IMR-90 (cell line): ENCODE results near the gene PES1. TPM values are rescaled to one million over a fixed set of nuclear protein-coding genes. Genes with fewer than 3 reads are reported as not detected.

Source experiments
- ATAC-seq: fragments of 200-7000 bp; cut with Tn5 transposase; 2 replicates; pipeline ENCODE4 v1.9.1; 2020; ENCODE audit warnings: low read depth, mild to moderate bottlenecking, moderate library complexity
- BruUV-seq: library from RNA; stranded (reverse); fragments of 400-500 nt; replicated peaks from 2 replicates; lab custom pipeline; 2021; lab: Mats Ljungman, UMichigan
- CTCF ChIA-PET: fragments of 300-600 bp; formaldehyde crosslinking; extraction: SDS; loops from one replicate; lab custom pipeline; 2021; ENCODE audit warnings: antibody characterized with exemption; lab: Yijun Ruan, JAX
- POLR2A ChIA-PET: fragments of 300-600 bp; sonication (Branson Sonifier 250); formaldehyde crosslinking; loops from one replicate; lab custom pipeline; 2022; ENCODE audit warnings: antibody characterized with exemption; ENCODE audit not compliant: unreplicated experiment; lab: Charles Lee
- DNase-seq: peaks from one replicate; pipeline ENCODE4 v3.0.0; 2013
- H2AFZ ChIP-seq: replicated peaks from 2 replicates; pipeline ENCODE3; 2013; ENCODE audit warnings: low read length, mild to moderate bottlenecking; ENCODE audit not compliant: poor library complexity
- H2AK5ac ChIP-seq: 2 replicates; pipeline ENCODE4 v1.6.1; 2013; ENCODE audit warnings: low read depth, low read length, inconsistent platforms
- H2AK9ac ChIP-seq: replicated peaks from 2 replicates; pipeline ENCODE3; 2013; ENCODE audit warnings: mild to moderate bottlenecking, low read depth, low read length, moderate library complexity; ENCODE audit not compliant: poor library complexity
- H2BK120ac ChIP-seq: 2 replicates; pipeline ENCODE4 v1.6.1; 2013; ENCODE audit warnings: low read depth, low read length, inconsistent platforms
- H2BK15ac ChIP-seq: 3 replicates; pipeline ENCODE4 v1.6.1; 2013; ENCODE audit warnings: low read depth, low read length, inconsistent platforms
- H2BK20ac ChIP-seq: 2 replicates; pipeline ENCODE4 v1.6.1; 2013; ENCODE audit warnings: low read depth, mild to moderate bottlenecking, inconsistent platforms, low read length, moderate library complexity
- H2BK5ac ChIP-seq: 2 replicates; pipeline ENCODE4 v1.6.1; 2013; ENCODE audit warnings: mild to moderate bottlenecking, low read depth, low read length, inconsistent platforms; ENCODE audit not compliant: poor library complexity, severe bottlenecking
- H3K14ac ChIP-seq: replicated peaks from 2 replicates; pipeline ENCODE4 v1.6.1; 2013; ENCODE audit warnings: low read depth, low read length, inconsistent platforms
- H3K18ac ChIP-seq: 2 replicates; pipeline ENCODE4 v1.6.1; 2013; ENCODE audit warnings: low read depth, low read length, control low read depth
- H3K23ac ChIP-seq: 2 replicates; pipeline ENCODE4 v1.6.1; 2013; ENCODE audit warnings: low read depth, low read length, inconsistent platforms
- H3K27ac ChIP-seq: 2 replicates; pipeline ENCODE4 v1.5.1; 2013; ENCODE audit warnings: mild to moderate bottlenecking, control low read depth, low read length; ENCODE audit not compliant: insufficient read depth
- H3K27me3 ChIP-seq: 2 replicates; pipeline ENCODE4 v1.6.1; 2013; ENCODE audit warnings: low read length; ENCODE audit not compliant: control insufficient read depth, insufficient read depth
- H3K36me3 ChIP-seq: 2 replicates; pipeline ENCODE4 v1.6.1; 2013; ENCODE audit warnings: low read length, mixed read lengths; ENCODE audit not compliant: control insufficient read depth, insufficient read depth
- H3K4ac ChIP-seq: 2 replicates; pipeline ENCODE4 v1.6.1; 2013; ENCODE audit warnings: low read depth, low read length, inconsistent platforms
- H3K4me1 ChIP-seq: 2 replicates; pipeline ENCODE4 v1.6.1; 2013; ENCODE audit warnings: low read length, mixed read lengths; ENCODE audit not compliant: control insufficient read depth, insufficient read depth
- H3K4me2 ChIP-seq: 2 replicates; pipeline ENCODE4 v1.6.1; 2013; ENCODE audit warnings: low read depth, mild to moderate bottlenecking, control low read depth, low read length, moderate library complexity
- H3K4me3 ChIP-seq: 2 replicates; pipeline ENCODE4 v1.5.1; 2013; ENCODE audit warnings: low read depth, mild to moderate bottlenecking, control low read depth, low read length, moderate library complexity; ENCODE audit not compliant: insufficient read depth
- H3K56ac ChIP-seq: 2 replicates; pipeline ENCODE4 v1.6.1; 2013; ENCODE audit warnings: low read length, inconsistent platforms; ENCODE audit not compliant: insufficient read depth; ENCODE audit errors: extremely low read depth
- H3K79me1 ChIP-seq, 2 experiments: 2 replicates each; pipeline ENCODE4 v1.6.1; 2013; ENCODE audit warnings: low read length in 2 of 2, inconsistent platforms in 1 of 2, low read depth in 1 of 2
- H3K9ac ChIP-seq: 2 replicates; pipeline ENCODE4 v1.6.1; 2013; ENCODE audit warnings: low read depth, low read length, control low read depth
- H3K9me1 ChIP-seq: 2 replicates; pipeline ENCODE4 v1.6.1; 2013; ENCODE audit warnings: low read length, inconsistent platforms; ENCODE audit not compliant: insufficient read depth
- H3K9me3 ChIP-seq: 2 replicates; pipeline ENCODE4 v1.6.1; 2013; ENCODE audit warnings: low read length; ENCODE audit not compliant: control insufficient read depth, insufficient read depth
- H4K20me1 ChIP-seq: 2 replicates; pipeline ENCODE4 v1.6.1; 2013; ENCODE audit warnings: low read length, inconsistent platforms; ENCODE audit not compliant: insufficient read depth
- H4K5ac ChIP-seq: 2 replicates; pipeline ENCODE4 v1.6.1; 2013; ENCODE audit warnings: mild to moderate bottlenecking, low read depth, low read length, control low read depth
- H4K8ac ChIP-seq, 2 experiments: 2 replicates each; pipeline ENCODE4 v1.6.1; 2013; ENCODE audit warnings: low read depth in 2 of 2, low read length in 2 of 2, control low read depth in 1 of 2, inconsistent platforms in 1 of 2
- H4K91ac ChIP-seq: 2 replicates; pipeline ENCODE4 v1.6.1; 2013; ENCODE audit warnings: low read depth, low read length, inconsistent platforms; ENCODE audit not compliant: insufficient read depth
- BHLHE40 ChIP-seq: fragments of 150-350 bp; IDR thresholded peaks from 2 replicates; pipeline ENCODE4 v1.6.1; 2016; ENCODE audit warnings: mild to moderate bottlenecking, low read depth, low read length
- CEBPB ChIP-seq: IDR thresholded peaks from 2 replicates; pipeline ENCODE4 v1.6.1; 2012; ENCODE audit warnings: low read depth, low read length, improper control_type of control experiment
- CHD1 ChIP-seq: IDR thresholded peaks from 2 replicates; pipeline ENCODE4 v1.6.1; 2012; ENCODE audit warnings: low read depth, low read length, improper control_type of control experiment
- FOS ChIP-seq: fragments of 150-350 bp; IDR thresholded peaks from 2 replicates; pipeline ENCODE4 v1.6.1; 2016; ENCODE audit warnings: low read depth, low read length
- MAFK ChIP-seq: IDR thresholded peaks from 2 replicates; pipeline ENCODE4 v1.6.1; 2012; ENCODE audit warnings: low read depth, low read length, improper control_type of control experiment
- MAZ ChIP-seq: IDR thresholded peaks from 2 replicates; pipeline ENCODE4 v1.6.1; 2012; ENCODE audit warnings: low read depth, mild to moderate bottlenecking, low read length, improper control_type of control experiment, moderate library complexity, borderline replicate concordance
- MXI1 ChIP-seq: IDR thresholded peaks from 2 replicates; pipeline ENCODE4 v1.6.1; 2012; ENCODE audit warnings: low read depth, mild to moderate bottlenecking, low read length, moderate library complexity, borderline replicate concordance
- NFE2L2 ChIP-seq: fragments of 150-350 bp; IDR thresholded peaks from 2 replicates; pipeline ENCODE4 v1.6.1; 2016; ENCODE audit warnings: low read depth, mild to moderate bottlenecking, low read length
- POLR2A ChIP-seq: IDR thresholded peaks from 2 replicates; pipeline ENCODE4 v1.6.1; 2012; ENCODE audit warnings: mild to moderate bottlenecking, low read depth, low read length
- RAD21 ChIP-seq: IDR thresholded peaks from 2 replicates; pipeline ENCODE4 v1.6.1; 2012; ENCODE audit warnings: low read length, improper control_type of control experiment
- RCOR1 ChIP-seq: IDR thresholded peaks from 2 replicates; pipeline ENCODE4 v1.6.1; 2012; ENCODE audit warnings: mild to moderate bottlenecking, low read length, improper control_type of control experiment; ENCODE audit not compliant: insufficient replicate concordance
- RFX5 ChIP-seq: IDR thresholded peaks from 2 replicates; pipeline ENCODE4 v1.8.0; 2012; ENCODE audit warnings: low read depth, mild to moderate bottlenecking, low read length, moderate library complexity
- SMC3 ChIP-seq: fragments of 150-350 bp; IDR thresholded peaks from 2 replicates; pipeline ENCODE4 v1.6.1; 2016; ENCODE audit warnings: low read depth, mild to moderate bottlenecking, antibody characterized with exemption, low read length, moderate library complexity
- USF2 ChIP-seq: fragments of 150-350 bp; IDR thresholded peaks from 2 replicates; pipeline ENCODE4 v1.6.1; 2017; ENCODE audit warnings: mild to moderate bottlenecking, antibody characterized with exemption, low read length, low read depth
- WGBS, 2 experiments: methylation state at CpG; one replicate each; pipeline versions ENCODE4 v1.1.5 to v1.1.7; 2013; ENCODE audit warnings: missing lambda C conversion rate in 2 of 2; ENCODE audit not compliant: insufficient read length in 1 of 2; ENCODE audit errors: extremely low coverage in 2 of 2; 5-methylcytosine and 5-hydroxymethylcytosine counted together
- dilution Hi-C: fragments of 300-500 bp; cut with HindIII; formaldehyde crosslinking; loops from one replicate; pipeline ENCODE4 v1.14.3; 2018; ENCODE audit warnings: low sequenced_read_pairs; ENCODE audit not compliant: unreplicated experiment
- in situ Hi-C: fragments of 300-500 bp; cut with MboI; formaldehyde crosslinking; loops from 3 replicates; pipeline ENCODE4 v1.14.3; 2019; ENCODE audit warnings: low sequenced_read_pairs, inconsistent platforms, mixed read lengths
- intact Hi-C: fragments of 100-400 bp; cut with micrococcal nuclease; formaldehyde crosslinking; loops from 2 replicates; pipeline ENCODE4 v1.10.0; 2022
- polyA plus RNA-seq, 3 experiments: library from polyadenylated mRNA; depleted of rRNA; stranded (reverse); fragments of >200 nt; gene quantifications; 2 replicates each; pipeline ENCODE4 v1.2.3, GENCODE V29; 2012; ENCODE audit warnings: low replicate concordance in 1 of 3
- total RNA-seq: library from RNA; depleted of rRNA; stranded (reverse); fragments of >200 nt; gene quantifications from 2 replicates; pipeline ENCODE4 v1.2.3, GENCODE V29; 2012
- TF ChIP-seq, protein P1 (sequence below): conservative IDR thresholded peaks from 2 replicates; pipeline ENCODE4 v1.5.1; 2012; ENCODE audit warnings: mild to moderate bottlenecking, low read depth, low read length, improper control_type of control experiment
- TF ChIP-seq, protein P2 (sequence below): fragments of 150-350 bp; IDR thresholded peaks from 2 replicates; pipeline ENCODE4 v1.6.1; 2016; ENCODE audit warnings: low read depth, mild to moderate bottlenecking, low read length, moderate library complexity, borderline replicate concordance

The PES1 gene
- total and polyA plus RNA-seq, 2 of the 4 experiments (the other 2 are of a cell fraction) = 120 to 142 TPM

DNA sequence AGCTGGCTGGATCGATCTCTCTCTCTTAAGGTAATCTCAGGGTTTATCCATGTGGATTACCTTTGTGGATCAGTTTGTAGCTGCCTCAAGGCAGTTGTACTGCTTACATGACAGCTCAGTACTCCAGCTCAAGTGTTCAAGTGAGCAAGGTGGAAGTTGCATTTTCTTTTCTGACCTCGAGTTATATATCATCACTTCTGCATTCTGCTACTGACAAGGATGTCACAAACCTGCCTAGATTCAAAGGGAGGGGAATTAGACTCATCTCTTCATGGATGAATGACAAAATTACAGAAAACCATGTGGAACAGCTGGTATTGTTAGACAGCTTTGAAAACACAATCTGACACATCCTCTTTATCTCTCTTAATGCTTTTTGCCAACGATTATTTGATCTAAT lies 9.2 kb upstream of the PES1 start:
- TF ChIP-seq SMC3 = no peak
- TF ChIP-seq, protein P1, sequence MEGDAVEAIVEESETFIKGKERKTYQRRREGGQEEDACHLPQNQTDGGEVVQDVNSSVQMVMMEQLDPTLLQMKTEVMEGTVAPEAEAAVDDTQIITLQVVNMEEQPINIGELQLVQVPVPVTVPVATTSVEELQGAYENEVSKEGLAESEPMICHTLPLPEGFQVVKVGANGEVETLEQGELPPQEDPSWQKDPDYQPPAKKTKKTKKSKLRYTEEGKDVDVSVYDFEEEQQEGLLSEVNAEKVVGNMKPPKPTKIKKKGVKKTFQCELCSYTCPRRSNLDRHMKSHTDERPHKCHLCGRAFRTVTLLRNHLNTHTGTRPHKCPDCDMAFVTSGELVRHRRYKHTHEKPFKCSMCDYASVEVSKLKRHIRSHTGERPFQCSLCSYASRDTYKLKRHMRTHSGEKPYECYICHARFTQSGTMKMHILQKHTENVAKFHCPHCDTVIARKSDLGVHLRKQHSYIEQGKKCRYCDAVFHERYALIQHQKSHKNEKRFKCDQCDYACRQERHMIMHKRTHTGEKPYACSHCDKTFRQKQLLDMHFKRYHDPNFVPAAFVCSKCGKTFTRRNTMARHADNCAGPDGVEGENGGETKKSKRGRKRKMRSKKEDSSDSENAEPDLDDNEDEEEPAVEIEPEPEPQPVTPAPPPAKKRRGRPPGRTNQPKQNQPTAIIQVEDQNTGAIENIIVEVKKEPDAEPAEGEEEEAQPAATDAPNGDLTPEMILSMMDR = no peak
- no peak for TF ChIP-seq USF2
- TF ChIP-seq FOS = no peak
- TF ChIP-seq MAFK = no peak
- no peak for TF ChIP-seq POLR2A
- TF ChIP-seq BHLHE40 = no peak
- TF ChIP-seq CEBPB = no peak
- no peak for TF ChIP-seq CHD1
- TF ChIP-seq, protein P2, sequence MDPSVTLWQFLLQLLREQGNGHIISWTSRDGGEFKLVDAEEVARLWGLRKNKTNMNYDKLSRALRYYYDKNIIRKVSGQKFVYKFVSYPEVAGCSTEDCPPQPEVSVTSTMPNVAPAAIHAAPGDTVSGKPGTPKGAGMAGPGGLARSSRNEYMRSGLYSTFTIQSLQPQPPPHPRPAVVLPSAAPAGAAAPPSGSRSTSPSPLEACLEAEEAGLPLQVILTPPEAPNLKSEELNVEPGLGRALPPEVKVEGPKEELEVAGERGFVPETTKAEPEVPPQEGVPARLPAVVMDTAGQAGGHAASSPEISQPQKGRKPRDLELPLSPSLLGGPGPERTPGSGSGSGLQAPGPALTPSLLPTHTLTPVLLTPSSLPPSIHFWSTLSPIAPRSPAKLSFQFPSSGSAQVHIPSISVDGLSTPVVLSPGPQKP = no peak
- TF ChIP-seq NFE2L2 = no peak
- TF ChIP-seq RCOR1 = no peak
- no peak for TF ChIP-seq RFX5
- TF ChIP-seq MAZ = no peak
- TF ChIP-seq RAD21 = no peak
- no peak for TF ChIP-seq MXI1
- Histone ChIP-seq H2BK15ac (no peak overlapping the region), H2BK120ac (no peak overlapping the region), H3K4ac (no peak overlapping the region), H3K36me3 (no peaks in the 10 kb centered on the region), H3K27ac (no peak overlapping the region), H3K79me1 (no peaks in the 10 kb centered on the region), H2AK9ac (no peak overlapping the region), H4K5ac (no peak overlapping the region), H2AK5ac (no peak overlapping the region), H3K27me3 (no peaks in the 10 kb centered on the region; the same call in 1 of the 2 replicates), H2BK5ac (no peak overlapping the region), H3K9ac (no peak overlapping the region), H2AFZ (no peak overlapping the region), H3K4me2 (no peak overlapping the region), H4K91ac (no peak overlapping the region), H3K4me3 (no peak overlapping the region), H2BK20ac (no peak overlapping the region), H3K9me3 (no peaks in the 10 kb centered on the region), H3K14ac (no peak overlapping the region), H3K9me1 (0 out of 2 replicates have a peak, but pooled peaks cover 3% of the 10 kb centered on the region), H3K23ac (no peak overlapping the region), H4K8ac (no peak overlapping the region), H3K4me1 (no peaks in the 10 kb centered on the region), H3K18ac (no peak overlapping the region), H4K20me1 (no peaks in the 10 kb centered on the region), H3K56ac (no peak overlapping the region)
- BruUV-seq = no TSS peak
- in situ Hi-C loops = no loop called here
- 100% methylated on average over 1 of the region's 3 CpGs; no CpG with 5 or more reads in 1 of the 2 experiments for WGBS, 2 experiments
- ATAC-seq = no peak
- intact Hi-C loops = no loop called here
- dilution Hi-C loops = no loop called here
- CTCF ChIA-PET = interaction anchor here (0.8 to 1.0 kb wide), 2 partner anchors 9 to 64 kb away, joined by 3 read pairs; partner anchors contain the start of gene PES1
- POLR2A ChIA-PET = no interaction called here
- no peak for DNase-seq
